Transverse colon (tissue), 4 donors: ENCODE data around the gene CDC6. TPM values are rescaled to one million over a fixed set of nuclear protein-coding genes. Genes with fewer than 3 reads are reported as not detected.

Source experiments
- DNase-seq: peaks from one replicate; pipeline ENCODE4 v3.0.0-alpha.2; 2019
- H3K27ac ChIP-seq, 4 donors: fragments of 200-600 bp; sonication (generic); 2 replicates each; pipeline ENCODE4 v1.5.1; 2016 to 2018; ENCODE audit warnings: inconsistent platforms in 4 of 4
- H3K27me3 ChIP-seq: fragments of 200-600 bp; sonication (generic); 2 replicates; pipeline ENCODE4 v1.5.1; 2017; ENCODE audit warnings: inconsistent platforms
- H3K36me3 ChIP-seq, 4 donors: fragments of 200-600 bp; sonication (generic); 2 replicates each; pipeline ENCODE4 v1.5.1; 2017 to 2019; ENCODE audit warnings: inconsistent platforms in 4 of 4
- H3K4me1 ChIP-seq, 4 donors: fragments of 200-600 bp; sonication (generic); 2 replicates each; pipeline ENCODE4 v1.5.1; 2017 to 2020; ENCODE audit warnings: inconsistent platforms in 4 of 4
- H3K4me3 ChIP-seq, 4 donors: fragments of 200-600 bp; sonication (generic); 1 replicate in 1 of 4; 2 replicates in 3 of 4; pipeline versions ENCODE4 v1.5.1 to v1.6.1; 2017 to 2019; ENCODE audit warnings: inconsistent platforms in 4 of 4
- H3K9me3 ChIP-seq, 2 donors: fragments of 200-600 bp; sonication (generic); 2 replicates each; pipeline ENCODE4 v1.5.1; 2017 to 2019; ENCODE audit warnings: inconsistent platforms in 2 of 2
- CTCF ChIP-seq, 5 experiments: fragments of 200-600 bp in 3 of 5; fragments of 450-650 bp in 2 of 5; sonication (generic) in 3 of 5; IDR thresholded peaks; 1 replicate in 2 of 5; 2 replicates in 3 of 5; pipeline ENCODE4 v1.5.1; 2016 to 2017; ENCODE audit warnings: antibody characterized with exemption in 5 of 5, inconsistent platforms in 3 of 5, mild to moderate bottlenecking in 2 of 5, moderate library complexity in 1 of 5
- EP300 ChIP-seq: sonication (generic); formaldehyde crosslinking; IDR thresholded peaks from one replicate; pipeline ENCODE4 v1.6.1; 2017; ENCODE audit warnings: antibody characterized with exemption, low read depth
- POLR2A ChIP-seq: fragments of 450-650 bp; IDR thresholded peaks from one replicate; pipeline ENCODE4 v1.6.1; 2016; ENCODE audit warnings: antibody characterized with exemption, mild to moderate bottlenecking, moderate library complexity
- POLR2AphosphoS5 ChIP-seq, 3 donors: sonication (generic); formaldehyde crosslinking; IDR thresholded peaks; one replicate each; pipeline ENCODE4 v1.6.1; 2016; ENCODE audit warnings: antibody characterized with exemption in 3 of 3
- WGBS, 2 donors: methylation state at CpG; one replicate each; pipeline ENCODE4 v1.1.5; 2018; ENCODE audit warnings: low coverage in 1 of 2; 5-methylcytosine and 5-hydroxymethylcytosine counted together
- in situ Hi-C, 4 donors: fragments of 200-750 bp; cut with MboI; loops; one replicate each; pipeline versions ENCODE4 v1.15.0 to v1.15.1; 2017; ENCODE audit warnings: low sequenced_read_pairs in 3 of 4, low pct_ligation_motif_present in 1 of 4, low pct_unique_long_range_greater_than_20kb in 1 of 4
- intact Hi-C: fragments of 100-400 bp; cut with DNase I; formaldehyde crosslinking; loops from one replicate; pipeline ENCODE4 v1.15.1; 2023; ENCODE audit warnings: low total_unique reads
- total RNA-seq, 4 donors: library from RNA; depleted of rRNA; stranded (reverse); fragments of >200 nt; gene quantifications; one replicate each; pipeline ENCODE4 v1.1.0, GENCODE V29; 2016

CDC6 gene
- total RNA-seq, 4 donors from 2014 or later = 1.6 to 3.2 (median 2.4) TPM; not detected in 1

DNA sequence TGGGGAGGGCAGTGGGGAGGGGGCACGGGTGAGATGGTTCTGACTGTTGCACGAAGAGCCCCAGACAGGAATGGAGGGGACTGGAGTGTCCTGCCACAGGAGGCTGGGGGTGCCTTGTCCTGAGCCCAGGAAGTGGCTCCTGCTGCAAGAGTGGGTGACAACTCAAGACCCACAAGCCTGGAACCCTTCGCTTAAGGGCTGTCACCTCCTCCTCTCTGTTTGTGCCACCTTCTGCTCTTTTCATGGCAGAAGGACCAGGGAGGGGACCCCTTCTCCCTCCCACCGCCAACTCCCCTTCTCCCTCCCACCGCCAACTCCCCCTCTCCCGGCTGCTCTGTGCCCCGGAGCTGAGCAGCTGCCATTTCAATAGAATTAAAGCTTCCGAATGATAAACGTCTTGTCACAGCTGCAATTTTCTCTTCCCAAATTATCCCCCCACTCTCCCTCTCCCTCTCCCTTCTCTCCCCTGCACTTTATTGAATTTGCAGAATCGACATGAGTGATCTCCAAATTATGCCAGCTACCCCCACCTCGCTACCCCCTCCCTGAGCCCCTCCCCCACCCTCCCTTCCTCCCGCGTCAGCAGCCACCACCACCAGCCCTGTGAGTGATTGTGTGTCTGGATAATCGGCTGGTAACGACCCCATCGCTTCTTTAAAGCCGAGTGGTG lies 63.1 kb downstream of the CDC6 start:
- Histone ChIP-seq H3K27ac (peak overlapping the region in 2 of 4 donors; percentile 8 to 20), H3K27me3 (no peaks in the 10 kb centered on the region), H3K9me3 (no peaks in the 10 kb centered on the region), H3K36me3 (peaks cover 0 to 10% (median 5%) of the 10 kb centered on the region in 4 donors), H3K4me1 (peaks cover 40 to 76% (median 48%) of the 10 kb centered on the region in 4 donors), H3K4me3 (no peak overlapping the region)
- intact Hi-C loops (loop anchor here (1.0 kb wide), 1 partner anchor 49 kb away; no protein-coding TSS in a partner anchor), in situ Hi-C loops (loop anchor here in 3 of 4 donors (5.0 to 10.0 kb wide), 2 partner anchors 49 to 156 kb away; no protein-coding TSS in a partner anchor)
- WGBS, 2 donors = 78% methylated on average over 7 to 17 of the region's 17 CpGs
- no peak for DNase-seq
- TF ChIP-seq POLR2AphosphoS5 (IDR thresholded peaks at IDR 0.05) (no peak), EP300 (no peak), CTCF (IDR thresholded peaks at IDR 0.05) (no peak), POLR2A (no peak)

GRCh38 chr17:40351359-40352236 lies 63.9 kb downstream of the CDC6 start:
- Histone ChIP-seq H3K9me3 (no peaks in the 10 kb centered on the region), H3K36me3 (peaks cover 0 to 13% (median 5%) of the 10 kb centered on the region in 4 donors), H3K27ac (no peak overlapping the region), H3K4me3 (no peak overlapping the region), H3K27me3 (no peaks in the 10 kb centered on the region), H3K4me1 (peaks cover 33 to 69% (median 41%) of the 10 kb centered on the region in 4 donors)
- 79% methylated on average over 27 of the region's 27 CpGs; no CpG with 5 or more reads in 1 of the 2 donors for WGBS, 2 donors
- TF ChIP-seq CTCF (IDR thresholded peaks at IDR 0.05) (no peak), EP300 (no peak), POLR2A (no peak), POLR2AphosphoS5 (IDR thresholded peaks at IDR 0.05) (no peak)
- in situ Hi-C loops = loop anchor here in 3 of 4 donors (5.0 to 10.0 kb wide), 2 partner anchors 49 to 157 kb away; no protein-coding TSS in a partner anchor
- no peak for DNase-seq
- intact Hi-C loops = loop anchor here (1.0 kb wide), 1 partner anchor 49 kb away; no protein-coding TSS in a partner anchor

GRCh38 chr17:40352237-40352778 lies 64.6 kb downstream of the CDC6 start:
- Histone ChIP-seq H3K4me3 (no peak overlapping the region), H3K9me3 (no peaks in the 10 kb centered on the region), H3K27me3 (no peaks in the 10 kb centered on the region), H3K4me1 (peaks cover 26 to 61% (median 34%) of the 10 kb centered on the region in 4 donors), H3K27ac (no peak overlapping the region), H3K36me3 (peaks cover 0 to 13% (median 5%) of the 10 kb centered on the region in 4 donors)
- in situ Hi-C loops = loop anchor here in 3 of 4 donors (5.0 to 10.0 kb wide), 2 partner anchors 50 to 158 kb away; no protein-coding TSS in a partner anchor
- no peak for DNase-seq
- TF ChIP-seq EP300 = no peak
- TF ChIP-seq POLR2AphosphoS5 (IDR thresholded peaks at IDR 0.05) = no peak
- no peak for TF ChIP-seq CTCF (IDR thresholded peaks at IDR 0.05)
- TF ChIP-seq POLR2A = no peak
- 20 to 79% methylated on average over 1 to 7 of the region's 7 CpGs for WGBS, 2 donors
- intact Hi-C loops = no loop called here
